Right cardiac atrium (tissue), 5 donors: ENCODE results near the gene ING5. TPM values are rescaled to one million over a fixed set of nuclear protein-coding genes. Genes with fewer than 3 reads are reported as not detected.

Experiments
- ATAC-seq, 2 donors: fragments of 200-7000 bp; cut with Tn5 transposase; one replicate each; pipeline versions ENCODE4 v1.8.0 to v1.9.1; 2020; ENCODE audit warnings: moderate library complexity in 2 of 2, mild to moderate bottlenecking in 1 of 2
- DNase-seq, 3 donors: peaks; one replicate each; pipeline ENCODE4 v3.0.0-alpha.2; 2020
- H3K27ac ChIP-seq: one replicate; pipeline ENCODE4 v1.5.1; 2013; ENCODE audit warnings: mild to moderate bottlenecking, low read length, control low read depth, moderate library complexity
- H3K27me3 ChIP-seq: one replicate; pipeline ENCODE4 v1.6.1; 2013; ENCODE audit not compliant: control insufficient read depth, insufficient read depth
- H3K4me1 ChIP-seq: one replicate; pipeline ENCODE4 v1.6.1; 2013; ENCODE audit warnings: low read length; ENCODE audit not compliant: control insufficient read depth, insufficient read depth
- H3K4me3 ChIP-seq: one replicate; pipeline ENCODE4 v1.5.1; 2013; ENCODE audit warnings: low read length, control low read depth
- H3K9me3 ChIP-seq: one replicate; pipeline ENCODE4 v1.6.1; 2013; ENCODE audit warnings: low read length; ENCODE audit not compliant: control insufficient read depth
- WGBS: extraction: QIAGEN DNeasy Blood & Tissue Kit; methylation state at CpG from one replicate; pipeline ENCODE4 v1.1.7; 2013; 5-methylcytosine and 5-hydroxymethylcytosine counted together
- intact Hi-C, 4 donors: fragments of 100-400 bp; cut with DNase I; formaldehyde crosslinking; loops; one replicate each; pipeline versions ENCODE4 v1.11.0 to v1.14.0; 2022 to 2023
- polyA plus RNA-seq: library from polyadenylated mRNA; stranded (reverse); fragments of 200-250 nt; gene quantifications from one replicate; pipeline ENCODE4 v1.2.3, GENCODE V29; 2013
- total RNA-seq, 4 donors: library from RNA; stranded (reverse); fragmentation: NEBNext Ultra II Directional; extraction: Animal tissue kit (Norgen Biotek cat#: 25700); gene quantifications; one replicate each; pipeline ENCODE4 v1.2.1, GENCODE V29; 2021
- donor health status: healthy with polysubstance abuse.
- donor health status: DM: no; HTN: yes; CAD: no.
- donor health status: DM: no; HTN: no; CAD: no.
- donor health status: DM: no; HTN: yes; CAD: no; lungs with severe emphysema.
- donor health status: DM: yes; HTN: yes; CAD: no.

The ING5 gene
- total and polyA plus RNA-seq, 5 donors: 20.8 to 25.6 (median 21.0) TPM

DNA sequence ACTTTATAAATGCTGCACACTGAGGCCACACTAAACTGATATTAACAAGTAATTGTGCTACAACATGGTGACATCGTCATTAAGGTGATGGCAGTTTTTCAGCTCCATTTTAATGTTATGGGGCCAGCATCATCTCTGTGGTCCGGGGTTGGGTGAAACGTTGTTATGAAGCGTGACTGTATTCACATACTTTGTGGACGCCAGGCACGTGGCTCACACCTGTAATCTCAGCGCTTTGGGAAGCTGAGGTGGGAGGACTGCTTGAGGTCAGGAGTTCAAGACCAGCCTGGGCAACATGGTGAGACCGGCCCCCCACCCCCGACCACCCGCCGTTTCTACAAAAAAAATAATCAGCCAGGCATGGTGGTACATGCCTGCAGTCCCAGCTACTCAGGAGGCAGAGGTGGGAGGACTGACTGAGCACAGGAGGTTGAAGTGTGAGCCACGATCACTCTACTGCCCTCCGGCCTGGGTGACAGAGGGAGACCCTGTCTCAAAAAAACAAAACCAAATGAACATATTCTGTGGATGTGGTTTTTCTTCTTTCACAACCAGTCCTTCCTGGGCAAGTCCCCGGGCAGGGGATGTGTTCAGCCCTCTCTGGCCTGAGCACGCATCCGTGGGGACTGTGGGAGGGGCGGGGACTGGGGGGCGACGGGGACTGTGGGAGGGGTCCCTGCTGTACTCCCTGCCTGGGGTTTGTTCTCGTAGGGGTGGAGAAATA is 61.9 kb downstream of the ING5 start:
- intact Hi-C loops: no loop called here
- Histone ChIP-seq H3K27ac (no peak overlapping the region), H3K27me3 (no peaks in the 10 kb centered on the region), H3K9me3 (no peaks in the 10 kb centered on the region), H3K4me3 (no peak overlapping the region), H3K4me1 (no peaks in the 10 kb centered on the region)
- no peak for ATAC-seq
- WGBS: 73% methylated on average over 20 of the region's 20 CpGs
- DNase-seq: peak in 1 of 3 donors; percentile 29

DNA sequence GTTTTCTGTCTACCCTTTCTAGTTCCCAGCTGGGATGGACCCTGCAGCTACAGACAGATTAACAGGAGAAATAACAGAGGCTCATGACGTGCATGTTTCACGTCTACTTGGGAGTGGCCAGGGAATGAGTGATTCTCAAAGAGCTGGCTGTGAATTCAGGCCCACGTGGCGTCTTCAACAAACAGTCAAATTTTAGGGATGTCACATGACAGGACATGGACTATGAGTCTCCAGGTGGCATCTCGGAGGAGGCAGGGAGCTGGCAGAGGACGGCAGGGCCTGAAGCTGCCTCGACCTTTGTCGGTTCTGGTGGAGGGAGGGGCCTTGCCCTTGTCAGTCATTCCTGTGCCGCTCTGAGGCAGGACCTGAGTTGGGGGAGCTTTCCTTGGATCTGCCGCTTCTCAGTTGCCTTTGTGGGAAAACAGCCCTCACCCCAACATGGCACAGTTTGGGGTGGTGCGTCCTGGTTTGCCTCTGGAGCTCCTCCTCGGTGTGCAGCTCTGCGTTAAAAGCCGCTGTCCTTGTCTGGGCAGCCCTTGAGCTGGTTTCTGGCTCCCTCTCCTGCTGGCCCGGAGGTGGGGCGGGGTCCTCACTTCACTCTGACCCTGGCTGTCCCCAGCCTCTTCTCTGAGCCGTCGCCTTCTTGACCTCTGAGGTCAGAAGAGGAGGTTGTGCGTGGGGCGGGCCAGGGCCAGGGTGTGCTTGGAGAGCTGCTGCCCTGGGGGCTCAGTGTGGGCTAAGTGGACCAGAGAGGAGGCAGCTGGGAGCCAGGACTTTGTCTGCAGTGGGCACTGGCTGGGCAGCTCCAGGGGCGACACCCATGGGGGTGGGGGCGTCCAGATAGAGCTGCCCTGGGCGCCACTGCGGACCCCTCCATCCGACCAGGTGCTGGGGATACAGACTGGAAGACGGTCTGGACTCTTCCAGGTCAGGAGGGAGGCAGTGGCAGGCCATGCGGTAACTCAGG is 62.7 kb downstream of the ING5 start:
- H3K4me3 ChIP-seq: no peak overlapping the region
- H3K4me1 ChIP-seq: no peaks in the 10 kb centered on the region
- no peaks in the 10 kb centered on the region for H3K27me3 ChIP-seq
- DNase-seq (peak in 1 of 3 donors; percentile 37), ATAC-seq (no peak)
- WGBS: 79% methylated on average over 27 of the region's 27 CpGs
- no peaks in the 10 kb centered on the region for H3K9me3 ChIP-seq
- H3K27ac ChIP-seq: no peak overlapping the region
- intact Hi-C loops: no loop called here

DNA sequence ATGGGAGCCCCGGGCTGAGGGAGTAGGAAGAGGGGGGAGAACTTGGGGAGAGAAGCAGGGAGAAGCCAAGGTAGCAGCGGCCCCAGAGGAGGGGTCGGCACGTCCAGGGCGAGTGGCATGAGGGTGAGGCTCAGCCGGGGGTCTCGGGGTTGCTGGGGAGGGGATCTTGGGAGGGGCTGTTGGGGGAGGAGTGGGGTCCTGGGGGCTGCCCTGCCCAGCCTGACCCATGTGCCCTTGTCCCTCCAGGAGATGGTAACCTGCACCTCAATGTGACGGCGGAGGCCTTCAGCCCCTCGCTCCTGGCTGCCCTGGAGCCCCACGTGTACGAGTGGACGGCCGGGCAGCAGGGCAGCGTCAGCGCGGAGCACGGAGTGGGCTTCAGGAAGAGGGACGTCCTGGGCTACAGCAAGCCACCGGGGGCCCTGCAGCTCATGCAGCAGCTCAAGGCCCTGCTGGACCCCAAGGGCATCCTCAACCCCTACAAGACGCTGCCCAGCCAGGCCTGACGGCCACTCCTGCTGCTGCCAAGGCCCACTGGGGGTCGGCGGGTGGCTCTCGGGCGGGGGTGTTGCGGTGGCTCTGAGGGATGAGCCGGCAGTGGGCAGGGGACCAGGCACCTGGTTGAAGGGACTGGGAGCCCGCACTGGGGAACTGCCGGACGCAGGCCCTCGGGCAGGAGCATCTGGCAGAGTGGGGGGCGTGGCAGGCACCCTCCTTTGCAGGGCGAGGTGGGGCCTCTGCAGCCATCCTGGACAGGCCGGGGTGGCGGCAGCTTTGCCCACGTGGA is 65.8 kb downstream of the ING5 start:
- DNase-seq: peak in 1 of 3 donors; percentile 40
- no peaks in the 10 kb centered on the region for H3K4me1 ChIP-seq
- H3K4me3 ChIP-seq: no peak overlapping the region
- H3K27ac ChIP-seq: no peak overlapping the region
- 92% methylated on average over 37 of the region's 37 CpGs for WGBS
- ATAC-seq: peak in 1 of 2 donors; percentile 20
- H3K27me3 ChIP-seq: no peaks in the 10 kb centered on the region
- H3K9me3 ChIP-seq: no peaks in the 10 kb centered on the region
- intact Hi-C loops: no loop called here

DNA sequence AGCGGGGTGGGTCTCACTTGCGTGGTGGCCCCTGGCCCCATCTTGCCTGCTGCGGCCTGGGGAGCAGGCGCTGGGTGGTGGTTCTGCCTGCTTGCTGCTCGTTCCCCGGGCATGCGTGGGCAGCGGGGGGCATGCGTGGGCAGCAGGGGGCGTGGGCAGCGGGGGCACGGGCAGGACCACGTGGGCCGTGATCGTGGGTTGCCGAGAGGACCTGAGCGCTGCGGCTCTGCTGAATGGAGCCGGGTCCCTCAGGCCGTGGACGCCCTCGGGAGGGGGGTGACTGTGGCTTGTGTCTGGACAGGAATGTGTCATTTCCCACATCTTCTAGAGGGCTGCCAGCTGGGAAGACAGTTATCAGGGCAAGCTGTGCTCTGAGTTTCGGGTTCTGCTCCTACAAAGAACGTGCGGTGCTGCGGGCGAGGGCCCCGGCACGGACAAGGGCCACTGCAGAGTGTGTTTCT is 66.4 kb downstream of the ING5 start:
- intact Hi-C loops: no loop called here
- WGBS: 83% methylated on average over 29 of the region's 29 CpGs
- no peaks in the 10 kb centered on the region for H3K4me1 ChIP-seq
- H3K27me3 ChIP-seq: no peaks in the 10 kb centered on the region
- DNase-seq (no peak), ATAC-seq (no peak)
- H3K4me3 ChIP-seq: no peak overlapping the region
- H3K27ac ChIP-seq: no peak overlapping the region
- H3K9me3 ChIP-seq: no peaks in the 10 kb centered on the region

DNA sequence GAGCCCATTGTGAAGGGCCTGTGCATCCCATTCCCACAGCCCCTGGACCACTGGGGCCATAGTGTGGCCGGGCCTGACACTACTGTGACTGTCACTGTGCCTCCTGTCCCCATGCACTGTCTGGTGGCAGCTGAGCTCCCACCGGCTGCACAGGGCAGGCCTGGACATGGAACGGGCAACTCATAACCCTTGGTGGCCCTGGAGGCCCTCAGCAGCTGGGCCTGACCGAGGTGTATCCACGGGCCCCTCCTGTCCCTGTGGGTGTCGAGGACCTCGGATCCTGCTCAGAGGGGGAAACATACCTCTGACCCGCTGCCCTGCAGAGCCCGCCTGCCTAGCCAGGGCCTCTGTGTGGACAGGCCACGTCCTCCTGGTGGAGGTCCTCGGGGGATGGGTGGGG is 67.0 kb downstream of the ING5 start:
- 91% methylated on average over 11 of the region's 11 CpGs for WGBS
- ATAC-seq (peak in 1 of 2 donors; percentile 20), DNase-seq (no peak)
- Histone ChIP-seq H3K4me3 (no peak overlapping the region), H3K4me1 (no peaks in the 10 kb centered on the region), H3K27me3 (no peaks in the 10 kb centered on the region), H3K9me3 (no peaks in the 10 kb centered on the region), H3K27ac (no peak overlapping the region)
- intact Hi-C loops: no loop called here

DNA sequence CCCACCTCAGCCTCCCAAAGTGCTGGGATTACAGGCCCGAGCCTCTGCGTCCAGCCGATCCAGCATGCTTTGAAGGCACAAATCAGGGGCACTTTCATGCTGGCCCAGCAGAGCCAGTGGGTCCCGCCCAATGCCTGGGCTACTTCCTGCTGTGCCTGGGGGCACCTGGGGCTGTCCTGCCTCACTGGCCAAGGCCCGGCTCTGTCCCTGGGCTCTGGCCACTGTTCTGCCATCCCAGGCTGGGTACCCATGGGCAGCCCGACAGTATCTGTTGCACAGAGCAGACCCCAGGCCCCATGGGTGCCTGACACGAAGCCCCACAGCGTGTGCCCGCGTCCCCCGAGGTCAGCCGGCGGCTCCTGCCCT is 68.0 kb downstream of the ING5 start:
- intact Hi-C loops: no loop called here
- no peak for DNase-seq
- H3K9me3 ChIP-seq: no peaks in the 10 kb centered on the region
- no peaks in the 10 kb centered on the region for H3K27me3 ChIP-seq
- H3K4me1 ChIP-seq: no peaks in the 10 kb centered on the region
- H3K27ac ChIP-seq: no peak overlapping the region
- no peak for ATAC-seq
- H3K4me3 ChIP-seq: no peak overlapping the region
- 87% methylated on average over 13 of the region's 13 CpGs for WGBS

DNA sequence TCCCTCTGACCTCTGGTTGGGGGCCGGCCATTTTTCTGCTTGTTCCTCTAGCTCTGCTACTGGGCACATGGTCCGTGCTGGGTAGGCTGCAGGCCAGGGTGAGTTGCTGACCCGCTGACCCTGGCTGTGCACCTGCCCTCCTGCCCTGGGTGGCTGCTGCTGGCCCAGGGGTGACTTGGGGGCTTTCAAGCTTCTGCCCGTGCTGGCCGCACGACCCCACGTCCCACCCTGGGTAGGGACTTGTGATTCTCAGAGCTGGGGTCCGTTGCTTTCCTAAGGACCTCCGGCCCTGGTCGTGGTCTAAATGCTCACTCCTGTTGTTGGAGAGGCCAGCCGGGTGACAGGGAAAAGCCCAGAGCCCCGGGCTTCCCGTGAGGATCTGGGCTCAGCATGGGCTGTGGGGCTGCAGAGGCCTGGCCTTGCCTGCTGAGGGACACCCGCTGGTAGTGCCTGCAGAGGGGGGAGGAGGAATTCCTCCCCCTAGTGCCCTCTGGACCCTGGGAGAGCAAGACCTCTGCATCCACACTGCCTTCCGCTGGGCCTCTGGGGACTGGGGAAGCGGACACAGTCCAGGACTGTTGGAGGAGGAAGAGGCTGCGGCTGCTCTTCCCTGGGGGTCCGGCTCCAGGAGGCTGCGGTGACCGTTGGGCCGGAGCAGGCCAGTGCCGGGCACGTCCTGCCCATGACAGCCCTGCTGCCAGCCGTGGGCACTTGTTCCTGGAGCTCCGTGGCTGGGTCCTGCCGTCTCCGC is 68.5 kb downstream of the ING5 start:
- DNase-seq: peak in 1 of 3 donors; percentile 59
- H3K27ac ChIP-seq: no peak overlapping the region
- no peak overlapping the region for H3K4me3 ChIP-seq
- H3K4me1 ChIP-seq: no peaks in the 10 kb centered on the region
- WGBS: 57% methylated on average over 27 of the region's 27 CpGs
- ATAC-seq: peak in 1 of 2 donors; percentile 4
- no peaks in the 10 kb centered on the region for H3K9me3 ChIP-seq
- intact Hi-C loops: no loop called here
- H3K27me3 ChIP-seq: no peaks in the 10 kb centered on the region

DNA sequence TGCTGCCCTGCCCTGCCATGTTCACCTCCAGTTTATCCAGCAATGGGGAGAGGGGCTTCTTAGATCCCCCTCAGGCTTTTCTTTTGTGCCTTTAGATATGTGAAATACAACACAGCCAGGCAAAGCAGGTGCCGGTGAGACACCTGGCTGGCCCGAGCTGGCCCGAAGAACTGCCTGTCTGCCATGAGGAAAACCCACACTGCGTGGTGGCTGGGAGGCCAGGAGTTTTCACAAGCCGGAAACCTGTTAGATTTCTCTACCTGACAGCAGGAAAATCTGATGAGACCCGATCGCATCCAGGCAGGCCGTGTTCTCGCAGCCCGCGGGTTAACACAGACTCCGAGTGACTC is 69.1 kb downstream of the ING5 start:
- 91% methylated on average over 12 of the region's 12 CpGs for WGBS
- intact Hi-C loops: no loop called here
- H3K9me3 ChIP-seq: no peaks in the 10 kb centered on the region
- no peak overlapping the region for H3K4me3 ChIP-seq
- ATAC-seq: no peak
- H3K4me1 ChIP-seq: no peaks in the 10 kb centered on the region
- H3K27ac ChIP-seq: no peak overlapping the region
- no peaks in the 10 kb centered on the region for H3K27me3 ChIP-seq
- DNase-seq: no peak

DNA sequence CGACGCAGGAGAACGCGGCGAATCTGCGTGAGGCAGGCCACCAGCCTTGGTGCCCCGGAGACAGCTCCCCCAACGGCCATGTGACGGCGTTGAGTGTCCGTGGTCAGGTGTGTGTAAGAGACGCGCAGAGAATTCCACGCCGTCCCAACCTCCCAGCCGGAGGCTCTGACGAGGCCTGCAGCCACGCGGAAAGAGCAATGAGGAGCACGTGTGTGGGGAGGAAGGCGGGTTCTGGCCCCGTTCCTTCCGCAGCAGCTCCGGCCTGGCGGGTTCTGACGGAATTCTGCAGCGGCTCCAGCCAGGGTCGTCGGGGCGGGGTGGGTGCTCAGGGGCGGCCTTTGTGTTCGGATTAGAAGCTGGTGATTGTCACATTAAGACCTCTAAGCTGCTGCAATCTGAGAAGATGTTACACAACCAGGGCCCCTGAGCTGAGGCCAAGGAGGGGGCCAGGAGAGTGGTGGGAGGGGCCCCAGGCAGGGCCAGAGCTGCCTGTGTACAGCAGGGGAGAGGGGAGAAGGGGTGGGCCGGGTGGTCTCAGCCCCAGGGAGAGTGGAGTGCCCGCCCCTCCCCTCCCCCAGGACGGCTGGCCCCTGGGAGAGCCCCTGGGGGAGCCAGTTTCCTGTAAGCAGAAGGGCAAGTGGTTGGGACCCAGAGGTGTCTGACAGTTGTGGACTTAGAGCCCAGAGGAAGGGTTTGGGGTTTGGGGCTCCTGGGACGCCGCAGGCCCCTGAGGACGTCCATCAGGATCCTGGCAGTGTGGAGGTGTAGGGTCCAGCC is 69.6 kb downstream of the ING5 start:
- peak; percentile 61 to 87 (median 79) for DNase-seq

DNA sequence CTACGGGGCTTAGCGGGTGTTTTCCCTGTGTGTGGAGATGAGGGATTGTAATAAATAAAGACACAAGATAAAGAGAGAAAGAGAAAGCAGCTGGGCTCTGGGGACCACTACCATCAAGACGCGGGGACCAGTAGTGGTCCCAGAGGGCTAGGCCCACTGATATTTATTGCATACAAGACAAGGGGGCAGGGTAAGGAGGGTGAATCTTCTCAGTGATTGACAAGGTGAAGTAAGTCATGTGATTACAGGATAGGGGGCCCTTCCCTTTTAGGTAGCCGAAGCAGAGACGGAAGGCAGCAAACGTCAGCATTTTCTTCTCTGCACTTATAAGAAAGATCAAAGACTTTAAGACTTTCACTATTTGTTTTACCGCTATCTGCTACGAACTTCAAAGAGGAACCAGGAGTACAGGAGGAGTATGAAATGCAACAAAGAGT is 70.2 kb downstream of the ING5 start:
- intact Hi-C loops: no loop called here

More for the DNA sequence above, 69.6 kb downstream of the ING5 start:
- peak; percentile 31 to 51 for ATAC-seq
- 57% methylated on average over 38 of the region's 38 CpGs for WGBS
- Histone ChIP-seq H3K4me1 (no peaks in the 10 kb centered on the region), H3K27ac (no peak overlapping the region), H3K27me3 (no peaks in the 10 kb centered on the region), H3K4me3 (no peak overlapping the region), H3K9me3 (no peaks in the 10 kb centered on the region)
- intact Hi-C loops: no loop called here

More for the DNA sequence above, 70.2 kb downstream of the ING5 start:
- 49% methylated on average over 9 of the region's 9 CpGs for WGBS
- no peaks in the 10 kb centered on the region for H3K27me3 ChIP-seq
- H3K9me3 ChIP-seq: no peaks in the 10 kb centered on the region
- H3K4me3 ChIP-seq: no peak overlapping the region
- DNase-seq (peak in 1 of 3 donors; percentile 12), ATAC-seq (no peak)
- no peaks in the 10 kb centered on the region for H3K4me1 ChIP-seq
- H3K27ac ChIP-seq: no peak overlapping the region
